Lower leg skin (tissue), 3 donors: Measurements from ENCODE around the gene NGEF.

Experiments
- POLR2A ChIP-seq, 2 donors: fragments of 450-650 bp; IDR thresholded peaks; one replicate each; pipeline ENCODE4 v1.6.1; 2016 to 2017; ENCODE audit warnings: antibody characterized with exemption in 2 of 2, mild to moderate bottlenecking in 1 of 2, moderate library complexity in 1 of 2
- TF ChIP-seq, protein P1 (sequence below), 3 donors: fragments of 450-650 bp; IDR thresholded peaks; one replicate each; pipeline ENCODE4 v1.5.1; 2016; ENCODE audit warnings: antibody characterized with exemption in 3 of 3, mild to moderate bottlenecking in 3 of 3, moderate library complexity in 2 of 3

DNA sequence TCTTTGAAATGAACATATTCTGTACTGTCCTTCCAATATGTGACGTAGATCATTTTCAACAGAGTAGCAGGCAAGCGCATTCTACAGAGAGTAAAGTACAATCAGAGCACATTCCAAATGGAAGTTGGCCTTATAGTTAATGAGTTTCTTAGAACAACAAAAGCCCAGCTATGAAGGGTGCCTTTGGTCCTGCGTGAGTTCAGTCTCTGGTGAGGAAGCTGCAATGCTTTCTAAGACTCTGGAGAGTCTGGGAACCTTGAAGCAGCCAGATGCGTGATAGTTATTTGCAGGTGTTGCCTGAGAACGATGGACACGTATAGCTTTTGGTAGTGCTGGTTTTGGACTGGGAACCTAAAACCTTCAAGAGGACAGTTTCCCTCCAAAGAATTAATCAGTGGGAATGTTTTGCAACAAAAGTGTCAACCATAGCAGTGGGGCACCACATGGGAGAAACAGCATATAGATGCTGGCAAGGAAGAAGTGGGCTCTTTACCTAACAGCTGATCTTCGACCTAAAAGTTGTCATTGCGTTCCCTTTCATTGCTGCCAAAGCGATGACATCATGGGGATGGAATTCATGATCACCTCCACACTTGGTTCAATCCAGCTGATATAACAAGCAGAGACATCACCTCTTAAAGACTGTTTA lies 152.3 kb downstream of the NGEF start:
- TF ChIP-seq, protein P1, sequence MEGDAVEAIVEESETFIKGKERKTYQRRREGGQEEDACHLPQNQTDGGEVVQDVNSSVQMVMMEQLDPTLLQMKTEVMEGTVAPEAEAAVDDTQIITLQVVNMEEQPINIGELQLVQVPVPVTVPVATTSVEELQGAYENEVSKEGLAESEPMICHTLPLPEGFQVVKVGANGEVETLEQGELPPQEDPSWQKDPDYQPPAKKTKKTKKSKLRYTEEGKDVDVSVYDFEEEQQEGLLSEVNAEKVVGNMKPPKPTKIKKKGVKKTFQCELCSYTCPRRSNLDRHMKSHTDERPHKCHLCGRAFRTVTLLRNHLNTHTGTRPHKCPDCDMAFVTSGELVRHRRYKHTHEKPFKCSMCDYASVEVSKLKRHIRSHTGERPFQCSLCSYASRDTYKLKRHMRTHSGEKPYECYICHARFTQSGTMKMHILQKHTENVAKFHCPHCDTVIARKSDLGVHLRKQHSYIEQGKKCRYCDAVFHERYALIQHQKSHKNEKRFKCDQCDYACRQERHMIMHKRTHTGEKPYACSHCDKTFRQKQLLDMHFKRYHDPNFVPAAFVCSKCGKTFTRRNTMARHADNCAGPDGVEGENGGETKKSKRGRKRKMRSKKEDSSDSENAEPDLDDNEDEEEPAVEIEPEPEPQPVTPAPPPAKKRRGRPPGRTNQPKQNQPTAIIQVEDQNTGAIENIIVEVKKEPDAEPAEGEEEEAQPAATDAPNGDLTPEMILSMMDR (IDR thresholded peaks at IDR 0.05) = no peak
- TF ChIP-seq POLR2A (IDR thresholded peaks at IDR 0.05) = no peak
